NCI-H2081 treated with DMSO at 0.1 percent for 48 hours (cell line): Measurements from ENCODE around the gene CGGBP1.

ENCODE experiments used
- DNase-seq: peaks from one replicate; lab custom pipeline; 2025; lab: John Stamatoyannopoulos, UW

Gene CGGBP1

GRCh38 chr3:88058581-88059379 lies at the start of gene CGGBP1, which contains the start of gene ZNF654:
CGGBP1 (minus strand) TSS chr3:88059005; CDS start chr3:88055976, 3,029 bp downstream.
ZNF654 (plus strand) TSS chr3:88059255; CDS start chr3:88059320, 65 bp downstream.
- DNase-seq, result peak; percentile 83

DNA sequence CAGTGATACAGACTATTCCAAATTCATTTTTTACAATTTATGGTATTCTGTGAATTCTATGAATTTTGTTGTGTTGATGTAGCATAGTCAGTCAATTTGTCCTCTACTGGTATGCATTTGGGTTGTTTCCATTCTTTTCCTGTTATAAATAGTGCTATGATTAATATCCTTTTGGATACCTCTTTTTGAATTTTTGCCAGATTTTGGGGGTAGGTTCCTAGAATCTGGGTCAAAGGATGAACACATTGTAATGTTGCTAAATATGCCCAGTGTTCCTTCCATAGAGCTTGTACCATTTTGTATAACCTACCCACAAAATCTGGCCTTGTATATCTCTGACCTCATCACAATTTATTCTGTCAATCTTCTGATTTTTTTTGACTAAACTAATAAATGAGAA lies 46.5 kb upstream of the CGGBP1 start:
- no peak for DNase-seq

- no peak for DNase-seq
These were observed 42.3 kb upstream of the CGGBP1 start for GRCh38 chr3:88101142-88101541.

DNA sequence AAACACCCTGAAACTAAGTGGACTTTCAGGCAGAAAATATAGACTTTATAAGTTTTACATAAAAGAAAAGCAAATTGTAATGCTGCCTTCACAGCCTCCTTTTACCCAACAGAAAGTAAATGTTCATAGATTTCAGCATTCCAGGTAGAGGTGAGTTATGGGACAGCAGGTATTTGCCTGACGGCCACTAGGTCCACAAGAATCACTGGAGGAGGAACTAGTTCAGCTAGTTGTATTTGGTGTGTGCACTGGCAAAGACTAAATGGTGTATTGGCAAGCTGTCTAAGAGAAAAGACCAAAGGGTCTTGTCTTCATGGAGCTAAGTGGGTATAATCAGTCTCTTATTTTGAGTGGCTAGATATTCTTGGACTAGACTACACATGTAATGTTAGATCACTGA lies 34.5 kb upstream of the CGGBP1 start:
- no peak for DNase-seq

DNA sequence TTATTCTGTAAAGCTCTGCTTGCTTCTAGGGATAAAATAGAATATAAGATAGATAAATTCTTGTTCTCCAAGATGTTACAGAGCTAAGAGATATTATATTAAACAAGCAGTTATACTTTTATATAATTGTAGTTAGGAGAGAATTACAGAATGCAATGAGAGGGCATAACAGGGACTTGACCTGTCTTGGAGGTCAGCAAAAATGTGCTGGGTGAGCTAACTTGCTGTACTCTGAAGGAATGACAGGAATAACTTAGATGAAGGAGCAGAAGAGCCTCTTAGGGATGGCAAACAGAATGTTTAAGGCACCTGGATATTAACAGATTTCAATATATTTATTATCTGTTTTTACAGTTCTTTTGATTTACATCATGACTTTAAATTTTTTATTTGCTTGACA lies 33.5 kb upstream of the CGGBP1 start:
- no peak for DNase-seq

DNA sequence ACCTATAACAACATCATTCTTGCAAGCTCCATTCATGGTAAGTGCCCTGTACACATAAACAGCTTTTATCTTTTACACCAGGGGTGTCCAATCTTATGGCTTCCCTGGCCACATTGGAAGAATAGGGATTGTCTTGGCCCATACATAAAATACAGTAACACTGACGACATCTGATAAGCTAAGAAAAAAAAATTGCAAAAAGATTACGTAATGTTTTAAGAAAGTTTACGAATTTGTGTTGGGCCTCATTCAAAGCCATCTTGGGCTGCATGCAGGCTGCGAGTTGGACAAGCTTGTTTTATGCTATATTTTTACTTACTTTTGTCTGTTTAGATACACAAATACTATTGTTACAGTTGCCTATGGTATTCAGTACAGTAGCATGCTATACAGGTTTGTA lies 31.9 kb upstream of the CGGBP1 start:
- DNase-seq, result no peak

DNA sequence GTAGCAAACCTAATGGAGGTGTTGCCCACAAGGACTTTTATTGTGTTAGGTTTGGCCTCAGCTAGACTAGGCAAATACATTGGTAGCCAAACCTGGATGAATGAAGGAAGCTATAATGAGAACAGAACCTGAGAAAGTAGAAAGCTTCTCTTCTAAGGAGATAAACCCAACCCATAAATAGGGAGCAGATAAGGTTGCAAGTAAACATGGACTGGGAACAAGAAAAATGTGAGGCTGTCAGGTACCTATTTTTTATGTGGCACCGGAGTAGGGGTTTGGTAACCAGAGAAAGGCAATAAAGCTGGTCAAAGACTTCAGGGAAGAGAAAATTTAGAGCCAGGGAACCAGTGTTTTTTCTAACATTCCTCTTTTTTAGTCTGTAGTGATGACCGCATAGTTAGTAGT lies 25.3 kb upstream of the CGGBP1 start:
- DNase-seq, result no peak

GRCh38 chr3:88082854-88083253 lies 24.0 kb upstream of the CGGBP1 start:
- DNase-seq, result no peak

- DNase-seq, result no peak
These were observed 20.1 kb upstream of the CGGBP1 start for GRCh38 chr3:88078932-88079331.

- no peak for DNase-seq
These were observed 17.9 kb upstream of the CGGBP1 start for GRCh38 chr3:88076712-88077111.

DNA sequence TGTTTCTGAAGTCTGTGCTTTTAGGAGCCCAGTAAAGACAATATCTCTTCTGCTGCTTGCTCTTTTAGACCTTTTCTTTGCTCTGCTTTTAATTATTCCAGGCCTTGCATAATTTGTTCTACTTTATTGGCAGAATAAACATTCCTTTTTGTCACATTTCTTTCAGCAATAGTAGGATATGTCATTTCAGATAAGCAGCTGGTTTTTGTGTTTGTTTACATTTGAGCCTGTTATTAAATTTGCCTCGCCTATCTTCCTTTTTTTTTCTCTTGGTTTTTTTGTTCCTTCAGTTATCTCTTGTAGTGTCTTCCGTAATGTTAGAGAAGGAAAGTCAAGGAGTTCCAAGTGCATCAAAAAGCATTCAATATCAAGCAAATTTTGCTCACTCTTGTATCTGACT lies 16.7 kb upstream of the CGGBP1 start:
- DNase-seq, result no peak

- DNase-seq, result no peak
These were observed 16.3 kb upstream of the CGGBP1 start for GRCh38 chr3:88075072-88075471.

DNA sequence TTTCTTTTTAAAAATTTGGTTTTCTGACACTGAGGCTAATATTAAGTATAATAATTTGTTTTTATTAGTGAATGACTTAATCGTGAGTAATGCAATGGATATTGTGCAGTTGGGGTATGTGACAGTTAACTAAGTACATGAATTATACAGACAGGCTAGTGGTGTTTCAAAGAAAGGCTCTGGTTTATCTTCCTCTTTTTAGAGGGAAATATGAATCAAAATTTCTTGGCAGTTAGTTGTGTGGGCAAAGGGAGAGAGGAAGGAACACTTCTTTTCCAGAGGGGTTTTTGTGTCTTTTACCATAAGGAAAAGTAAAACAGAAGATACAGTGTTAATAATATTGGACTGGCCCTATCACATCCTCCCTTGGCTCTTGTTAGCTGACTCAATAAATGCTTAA lies 2.9 kb upstream of the CGGBP1 start:
- no peak for DNase-seq

DNA sequence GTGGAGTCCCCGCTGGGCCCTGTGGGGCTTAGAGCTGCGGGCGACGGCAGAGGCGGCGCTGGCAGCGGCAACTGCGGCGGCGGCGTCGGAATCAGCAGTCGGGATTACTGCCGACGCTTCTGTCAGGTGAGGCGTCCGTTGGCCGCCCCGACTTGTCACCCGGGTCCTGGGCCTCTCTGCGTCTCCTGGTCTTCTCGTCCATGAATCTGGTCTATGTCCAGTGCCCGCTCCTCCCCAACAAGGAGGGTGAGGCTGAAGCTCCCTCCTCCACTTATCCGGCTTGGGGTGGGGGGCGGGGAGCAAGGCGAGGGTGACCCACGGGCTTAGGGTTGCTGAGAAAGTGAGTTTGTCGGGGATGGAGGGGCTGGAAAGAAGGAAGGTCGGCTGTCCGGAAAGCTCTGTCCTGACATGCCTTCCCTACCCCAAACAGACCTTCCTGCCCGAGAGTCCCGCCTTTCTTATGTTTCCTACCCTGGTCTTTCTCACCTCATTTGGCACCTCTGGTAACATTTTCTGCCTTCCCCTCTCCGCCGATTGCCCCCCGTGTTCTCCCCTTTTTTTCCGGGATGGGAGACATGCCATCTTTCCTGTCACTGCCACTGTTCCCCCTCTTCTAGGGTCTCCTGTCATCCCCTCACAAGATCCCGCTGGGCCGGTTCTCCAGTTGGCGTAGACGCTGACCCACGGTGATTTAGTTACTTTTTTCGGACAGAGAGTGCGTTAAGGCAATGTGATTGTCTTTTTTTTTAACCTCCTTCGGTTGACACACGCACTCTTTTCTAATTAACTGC lies 770 bp upstream of the CGGBP1 start:
- DNase-seq, result no peak

DNA sequence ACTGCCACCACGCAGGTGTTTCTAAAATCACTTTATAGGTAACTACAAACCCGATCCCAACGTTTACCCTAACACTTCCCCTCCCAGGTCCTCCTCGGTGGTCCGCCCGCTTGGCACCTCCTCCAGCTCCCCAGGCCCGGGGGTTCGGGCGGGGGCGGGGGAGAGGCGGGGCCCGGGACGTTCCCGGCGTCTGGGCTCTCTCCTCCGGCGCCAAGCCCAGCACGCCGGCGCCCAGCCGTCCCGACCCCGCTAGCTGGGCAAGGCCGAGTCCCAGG lies 562 bp downstream of the CGGBP1 start:
- DNase-seq, result no peak

- no peak for DNase-seq
These were observed 1.0 kb downstream of the CGGBP1 start for GRCh38 chr3:88057630-88058305.

DNA sequence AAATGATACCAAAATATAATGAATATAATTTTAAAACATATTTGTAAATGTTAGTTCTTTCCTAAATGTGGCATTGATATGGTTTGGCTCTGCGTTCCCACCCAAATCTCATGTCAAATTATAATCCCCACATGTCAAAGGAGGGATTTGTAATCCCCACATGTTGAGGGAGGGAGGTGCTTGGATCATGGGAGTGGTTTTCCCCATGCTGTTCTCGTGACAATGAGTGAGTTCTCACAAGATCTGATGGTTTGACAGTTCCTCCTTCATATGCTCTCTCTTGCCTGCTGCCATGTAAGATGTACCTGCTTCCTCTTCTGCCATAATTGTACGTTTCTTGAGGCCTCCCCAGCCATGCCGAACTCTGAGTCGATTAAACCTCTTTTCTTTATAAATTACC lies 12.0 kb downstream of the CGGBP1 start:
- no peak for DNase-seq

- no peak for DNase-seq
These were observed 14.4 kb downstream of the CGGBP1 start for GRCh38 chr3:88044411-88044810.

- DNase-seq, result no peak
These were observed 17.8 kb downstream of the CGGBP1 start for GRCh38 chr3:88041005-88041404.

GRCh38 chr3:88040529-88040928 lies 18.3 kb downstream of the CGGBP1 start:
- no peak for DNase-seq

DNA sequence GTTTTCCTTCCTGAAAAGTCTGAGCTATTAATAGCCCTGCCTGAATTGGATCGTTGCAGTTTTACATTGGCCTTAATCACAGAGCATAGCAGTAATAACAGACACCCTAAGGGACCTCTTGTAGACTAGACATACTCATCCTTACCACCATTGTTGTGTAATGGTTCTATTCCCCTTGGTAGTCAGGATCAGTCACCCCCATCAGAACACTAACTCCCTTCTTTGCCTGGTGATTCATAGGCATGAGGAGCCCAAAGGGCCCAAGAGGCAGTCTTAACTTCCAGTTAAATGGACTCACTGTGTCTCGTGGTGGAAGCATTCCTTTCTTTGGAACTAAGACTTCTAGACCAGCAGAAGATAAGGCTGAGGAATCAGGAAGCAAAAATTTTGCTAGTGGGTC lies 20.2 kb downstream of the CGGBP1 start:
- DNase-seq, result no peak

DNA sequence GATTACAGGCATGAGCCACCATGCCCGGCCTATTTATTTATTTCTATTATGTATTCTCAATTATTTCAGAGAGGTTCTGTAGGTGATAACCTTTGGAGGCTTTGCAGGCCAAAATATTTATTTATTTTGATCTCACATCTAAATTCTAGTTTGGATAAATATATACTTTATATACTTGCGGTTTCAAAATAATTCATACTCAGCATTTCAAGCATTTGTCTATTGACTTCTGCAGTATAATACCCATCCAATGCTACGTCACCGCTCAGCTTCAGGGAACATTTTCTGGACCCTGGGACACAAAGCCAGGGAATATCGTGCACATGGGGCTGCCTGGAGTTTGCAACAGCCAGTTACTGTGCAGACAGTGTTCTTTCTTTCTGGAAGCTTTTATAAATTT lies 22.6 kb downstream of the CGGBP1 start:
- DNase-seq, result no peak
